HCT116 (cell line): ENCODE measurements around the gene RNF113B. TPM values are rescaled to one million over a fixed set of nuclear protein-coding genes. Genes with fewer than 3 reads are reported as not detected.

ENCODE experiments used
- ATAC-seq: fragments of 200-7000 bp; cut with Tn5 transposase; 2 replicates; pipeline ENCODE4 v1.9.1; 2020; ENCODE audit warnings: mild to moderate bottlenecking, moderate library complexity
- BruUV-seq: library from RNA; stranded (reverse); fragments of 400-500 nt; replicated peaks from 2 replicates; lab custom pipeline; 2021; lab: Mats Ljungman, UMichigan
- CTCF ChIA-PET: fragments of 300-600 bp; sonication (Branson Sonifier 250); formaldehyde crosslinking; loops from one replicate; lab custom pipeline; 2021; ENCODE audit warnings: antibody characterized with exemption; lab: Charles Lee
- POLR2A ChIA-PET: fragments of 300-600, 350-600 bp; sonication (Branson Sonifier 250); formaldehyde crosslinking; loops from one replicate; lab custom pipeline; 2021; ENCODE audit warnings: antibody characterized with exemption; lab: Charles Lee
- RAD21 ChIA-PET, 2 experiments: fragments of 300-600 bp; sonication (Branson Sonifier 250); formaldehyde crosslinking; loops; one replicate each; lab custom pipeline; 2023; ENCODE audit warnings: low total read pairs in 2 of 2; ENCODE audit not compliant: uncharacterized antibody in 2 of 2, unreplicated experiment in 2 of 2, low non-redundant PET in 1 of 2; lab: Charles Lee
- DNase-seq: peaks from one replicate; pipeline ENCODE4 v3.0.0-alpha.2; 2010; ENCODE audit warnings: low read depth, low spot score
- H2AFZ ChIP-seq: fragments of 200-600 bp; shearing (Covaris generic), sonication (generic); 2 replicates; pipeline ENCODE4 v1.6.1; 2017; ENCODE audit warnings: low read depth, mixed run types, mixed read lengths, antibody characterized with exemption, low read length; ENCODE audit not compliant: poor library complexity, severe bottlenecking
- H3K27ac ChIP-seq: 2 replicates; pipeline ENCODE4 v1.5.1; 2012; ENCODE audit warnings: low read depth, low read length
- H3K27me3 ChIP-seq: fragments of 200-600 bp; sonication (generic); 2 replicates; pipeline ENCODE4 v1.6.1; 2016; ENCODE audit warnings: mixed run types, low read length, mixed read lengths; ENCODE audit not compliant: insufficient read depth
- H3K36me3 ChIP-seq, 2 experiments: fragments of 200-500 bp in 1 of 2; fragments of 200-600 bp in 1 of 2; sonication (Bioruptor generic) in 1 of 2; sonication (generic) in 1 of 2; 2 replicates each; pipeline versions ENCODE4 v1.5.1 to v1.6.1; 2014 to 2016; ENCODE audit warnings: low read length in 2 of 2, inconsistent platforms in 1 of 2, mixed read lengths in 1 of 2, mixed run types in 1 of 2; ENCODE audit not compliant: insufficient read depth in 2 of 2, control insufficient read depth in 1 of 2
- H3K4me1 ChIP-seq, 2 experiments: fragments of 200-600 bp in 1 of 2; sonication (generic) in 1 of 2; 2 replicates each; pipeline versions ENCODE4 v1.5.1 to v1.6.1; 2012 to 2017; ENCODE audit warnings: low read length in 2 of 2, inconsistent platforms in 1 of 2, mild to moderate bottlenecking in 1 of 2, mixed read lengths in 1 of 2, mixed run types in 1 of 2, moderate library complexity in 1 of 2; ENCODE audit not compliant: insufficient read depth in 2 of 2, control insufficient read depth in 1 of 2
- H3K4me2 ChIP-seq: fragments of 200-600 bp; sonication (generic); 2 replicates; pipeline ENCODE4 v1.6.1; 2017; ENCODE audit warnings: mixed run types, low read length, mixed read lengths
- H3K4me3 ChIP-seq, 2 experiments: fragments of 200-600 bp in 1 of 2; sonication (generic) in 1 of 2; replicated peaks in 1 of 2; 2 replicates each; pipeline ENCODE4 v1.5.1; 2011 to 2016; ENCODE audit warnings: low read length in 2 of 2, control low read depth in 1 of 2, low read depth in 1 of 2, mild to moderate bottlenecking in 1 of 2, mixed read lengths in 1 of 2, mixed run types in 1 of 2
- H3K79me2 ChIP-seq: fragments of 200-600 bp; sonication (generic); 2 replicates; pipeline ENCODE4 v1.6.1; 2017; ENCODE audit warnings: mild to moderate bottlenecking, mixed run types, low read length, moderate library complexity, mixed read lengths; ENCODE audit not compliant: insufficient read depth
- H3K9ac ChIP-seq: fragments of 200-600 bp; sonication (generic); 2 replicates; pipeline ENCODE4 v1.6.1; 2016; ENCODE audit warnings: low read length, mixed read lengths
- H3K9me2 ChIP-seq: fragments of 200-600 bp; sonication (generic), shearing (Covaris generic); 2 replicates; pipeline ENCODE4 v1.6.1; 2017; ENCODE audit warnings: mixed run types, mild to moderate bottlenecking, moderate library complexity; ENCODE audit not compliant: insufficient read depth
- H3K9me3 ChIP-seq, 2 experiments: fragments of 200-500 bp in 1 of 2; fragments of 200-600 bp in 1 of 2; sonication (Bioruptor generic) in 1 of 2; sonication (generic) in 1 of 2; 2 replicates each; pipeline ENCODE4 v1.6.1; 2014 to 2017; ENCODE audit warnings: low read length in 2 of 2, mixed read lengths in 2 of 2, inconsistent platforms in 1 of 2, low read depth in 1 of 2, mild to moderate bottlenecking in 1 of 2, mixed run types in 1 of 2, moderate library complexity in 1 of 2; ENCODE audit not compliant: control insufficient read depth in 1 of 2, insufficient read depth in 1 of 2
- H4K20me1 ChIP-seq: fragments of 200-600 bp; sonication (generic), shearing (Covaris generic); 2 replicates; pipeline ENCODE4 v1.6.1; 2017; ENCODE audit warnings: mixed run types, mild to moderate bottlenecking, moderate library complexity; ENCODE audit not compliant: insufficient read depth
- ATF3 ChIP-seq: IDR thresholded peaks from 2 replicates; pipeline ENCODE4 v1.6.1; 2012
- EGR1 ChIP-seq: IDR thresholded peaks from 2 replicates; pipeline ENCODE4 v1.6.1; 2012; ENCODE audit warnings: low read depth
- ELF1 ChIP-seq: IDR thresholded peaks from 2 replicates; pipeline ENCODE4 v1.6.1; 2012; ENCODE audit warnings: low read depth, borderline replicate concordance
- EZH2 ChIP-seq: fragments of 200-600 bp; sonication (generic); IDR thresholded peaks from 2 replicates; pipeline ENCODE4 v1.6.1; 2017; ENCODE audit warnings: antibody characterized with exemption, mixed run types
- FOSL1 ChIP-seq: IDR thresholded peaks from 2 replicates; pipeline ENCODE4 v1.6.1; 2012; ENCODE audit warnings: low read depth
- JUND ChIP-seq: IDR thresholded peaks from 2 replicates; pipeline ENCODE4 v1.6.1; 2012
- MAX ChIP-seq: IDR thresholded peaks from 2 replicates; pipeline ENCODE4 v1.6.1; 2012
- POLR2A ChIP-seq: IDR thresholded peaks from 2 replicates; pipeline ENCODE4 v1.7.0; 2011; ENCODE audit warnings: borderline replicate concordance; ENCODE audit not compliant: insufficient read depth, insufficient read length; ENCODE audit errors: extremely low read depth
- POLR2AphosphoS5 ChIP-seq: IDR thresholded peaks from 2 replicates; pipeline ENCODE4 v1.6.1; 2011; ENCODE audit warnings: mild to moderate bottlenecking, low read depth, low read length, moderate library complexity
- RAD21 ChIP-seq: IDR thresholded peaks from 2 replicates; pipeline ENCODE4 v1.6.1; 2012; ENCODE audit warnings: low read depth, mild to moderate bottlenecking
- REST ChIP-seq: IDR thresholded peaks from 2 replicates; pipeline ENCODE4 v1.6.1; 2012; ENCODE audit warnings: low read depth
- SIN3A ChIP-seq: IDR thresholded peaks from 2 replicates; pipeline ENCODE4 v1.6.1; 2012; ENCODE audit warnings: low read depth
- SRF ChIP-seq: IDR thresholded peaks from 2 replicates; pipeline ENCODE4 v1.6.1; 2012; ENCODE audit warnings: low read depth
- TCF7L2 ChIP-seq: IDR thresholded peaks from 2 replicates; pipeline ENCODE4 v1.7.0; 2011; ENCODE audit warnings: borderline replicate concordance, inconsistent platforms; ENCODE audit not compliant: insufficient read depth, insufficient read length; ENCODE audit errors: extremely low read depth
- YY1 ChIP-seq: IDR thresholded peaks from 2 replicates; pipeline ENCODE4 v1.6.1; 2011; ENCODE audit warnings: low read length, low read depth, moderate library complexity, mild to moderate bottlenecking; ENCODE audit not compliant: insufficient replicate concordance; ENCODE audit errors: extremely low read depth
- ZFX ChIP-seq: fragments of 450-650 bp; IDR thresholded peaks from 2 replicates; pipeline ENCODE4 v1.6.1; 2017
- ZNF274 ChIP-seq: fragments of 200-500 bp; sonication (Bioruptor generic); IDR thresholded peaks from 2 replicates; pipeline ENCODE4 v1.6.1; 2014; ENCODE audit warnings: mild to moderate bottlenecking, low read depth, low read length, inconsistent platforms
- intact Hi-C: fragments of 100-400 bp; cut with micrococcal nuclease; formaldehyde crosslinking; loops from 2 replicates; pipeline ENCODE4 v1.10.0; 2022
- total RNA-seq: library from RNA; stranded (reverse); gene quantifications from one replicate; pipeline ENCODE4 v1.2.1, GENCODE V29; 2021; ENCODE audit not compliant: unreplicated experiment

RNF113B gene
- total RNA-seq, 1 experiment from 2014 or later, result not detected

- no peak for TF ChIP-seq SIN3A
Measured at GRCh38 chr13:98157609-98158008, 19.5 kb downstream of the RNF113B start (continued).

- H3K9me3 ChIP-seq, result no peaks in the 10 kb centered on the region
- no peak overlapping the region for H3K4me2 ChIP-seq
- no peaks in the 10 kb centered on the region for H3K9me2 ChIP-seq
- no peak overlapping the region for H3K4me3 ChIP-seq
- TF ChIP-seq ATF3 (no peak), RAD21 (no peak), POLR2A (no peak), ELF1 (no peak), ZFX (no peak), POLR2AphosphoS5 (no peak), MAX (no peak), YY1 (no peak), SRF (no peak), TCF7L2 (no peak), EGR1 (no peak), REST (no peak), JUND (no peak), FOSL1 (no peak), ZNF274 (no peak), EZH2 (no peak)
- TF ChIP-seq, all 23 proteins: peak for 0
- H2AFZ ChIP-seq, result no peak overlapping the region
- BruUV-seq, result no TSS peak
- no peak overlapping the region for H3K9ac ChIP-seq
- DNase-seq (no peak), ATAC-seq (no peak)
- ChIA-PET POLR2A (no interaction called here), RAD21 (no interaction called here), CTCF (no interaction called here)
- no peaks in the 10 kb centered on the region for H3K36me3 ChIP-seq
- H4K20me1 ChIP-seq, result no peaks in the 10 kb centered on the region
- intact Hi-C loops, result no loop called here
- H3K27ac ChIP-seq, result no peak overlapping the region
- H3K27me3 ChIP-seq, result no peaks in the 10 kb centered on the region
- no peaks in the 10 kb centered on the region; the same call in 1 of the 2 replicates for H3K79me2 ChIP-seq
- H3K4me1 ChIP-seq, result peaks cover 4 to 5% of the 10 kb centered on the region in 2 experiments; a peak in 3 of 4 replicates
Measured at GRCh38 chr13:98157188-98157587, 19.9 kb downstream of the RNF113B start.
